Measurements from ENCODE around the gene PREX1.

Gene PREX1

DNA sequence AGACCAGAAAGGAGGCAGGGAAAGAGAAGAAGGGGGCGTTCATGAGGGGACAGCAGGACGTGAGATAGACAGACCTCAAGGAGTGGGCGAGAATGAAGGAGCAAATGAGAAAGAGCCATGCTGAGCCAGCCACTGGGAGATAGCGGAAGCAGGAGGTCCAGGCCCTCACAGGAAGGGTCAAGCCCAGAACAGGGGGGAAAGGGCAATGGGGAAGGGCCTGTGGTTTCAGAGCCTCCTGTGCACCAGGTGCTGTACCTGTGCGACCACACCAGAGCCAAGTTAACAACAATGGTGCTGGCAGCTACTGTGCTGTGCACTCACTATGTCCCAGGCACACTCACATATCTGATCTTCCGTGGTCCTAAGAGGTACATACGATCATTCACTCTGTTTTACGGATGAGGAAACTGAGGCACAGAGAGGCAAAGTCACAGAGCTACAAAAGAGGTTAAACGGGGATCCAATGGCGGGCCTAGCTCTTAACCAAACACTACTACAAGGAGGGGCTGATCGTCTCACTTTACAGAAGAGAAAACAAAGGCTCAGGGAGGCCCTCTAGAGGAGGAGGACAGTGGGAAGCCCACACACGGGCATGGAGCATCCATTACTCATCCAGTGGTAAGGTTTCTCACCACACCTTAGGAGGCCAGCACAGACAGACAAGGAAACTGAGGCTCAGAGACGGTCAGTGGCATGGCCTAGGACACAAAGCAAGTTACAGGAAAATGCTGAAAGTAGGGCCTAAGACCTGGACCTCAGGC, 129.1 kb downstream of the PREX1 start:
- no peak for DNase-seq

DNA sequence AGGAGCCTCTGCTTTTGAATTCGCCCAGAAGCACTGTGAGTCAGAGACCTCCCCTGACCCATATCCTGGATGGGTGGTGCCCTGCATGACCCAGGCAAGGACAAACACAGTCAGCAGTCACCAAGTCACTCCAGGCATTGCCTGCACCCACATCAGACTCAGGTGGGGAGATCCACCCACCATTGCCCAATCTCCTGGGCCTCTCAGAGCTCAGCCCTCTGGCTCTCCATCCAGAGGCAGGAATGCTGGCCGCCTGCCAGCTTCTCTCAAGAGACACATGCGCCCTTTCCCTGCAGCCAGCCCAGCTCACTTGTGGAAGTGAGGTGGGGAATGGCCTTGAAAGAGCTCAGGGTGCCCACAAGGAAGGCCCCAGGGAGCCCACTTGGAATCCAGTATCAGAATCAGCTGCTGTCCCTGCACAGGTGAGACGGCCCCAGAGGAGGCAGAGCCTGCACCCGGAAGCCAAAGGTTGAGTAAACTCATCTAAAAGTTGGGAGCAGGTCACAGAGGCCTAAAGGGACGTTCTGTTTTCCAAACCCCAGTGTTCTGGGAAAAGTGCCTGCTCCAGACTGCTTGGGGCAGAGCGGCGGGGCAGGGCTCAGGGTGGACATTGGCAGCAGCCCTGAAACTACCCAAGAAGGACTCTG, 129.8 kb downstream of the PREX1 start:
- peak in 6 of 14 donors; percentile 26 to 61 (median 50) for DNase-seq

- no peak for DNase-seq
Measured at GRCh38 chr20:48696671-48697070, 131.1 kb downstream of the PREX1 start.

DNA sequence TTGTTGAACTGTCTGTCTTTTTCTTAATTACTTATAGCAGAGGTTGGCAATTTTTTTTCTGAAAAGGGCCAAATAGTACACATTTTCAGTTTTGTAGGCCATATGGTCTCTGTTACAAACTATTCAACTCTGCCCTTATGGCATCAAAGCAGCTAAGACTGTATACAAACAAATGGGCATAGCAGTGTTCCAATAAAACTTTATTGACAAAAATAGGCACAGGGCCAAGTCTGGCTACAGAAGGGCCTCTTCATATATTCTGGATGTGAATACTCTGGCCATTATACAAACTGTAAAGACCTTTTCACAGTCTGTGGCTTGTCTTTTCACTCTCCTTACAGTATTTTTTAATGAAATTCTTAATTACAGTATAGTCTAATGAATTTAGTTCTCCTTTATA, 132.1 kb downstream of the PREX1 start:
- DNase-seq, result no peak

DNA sequence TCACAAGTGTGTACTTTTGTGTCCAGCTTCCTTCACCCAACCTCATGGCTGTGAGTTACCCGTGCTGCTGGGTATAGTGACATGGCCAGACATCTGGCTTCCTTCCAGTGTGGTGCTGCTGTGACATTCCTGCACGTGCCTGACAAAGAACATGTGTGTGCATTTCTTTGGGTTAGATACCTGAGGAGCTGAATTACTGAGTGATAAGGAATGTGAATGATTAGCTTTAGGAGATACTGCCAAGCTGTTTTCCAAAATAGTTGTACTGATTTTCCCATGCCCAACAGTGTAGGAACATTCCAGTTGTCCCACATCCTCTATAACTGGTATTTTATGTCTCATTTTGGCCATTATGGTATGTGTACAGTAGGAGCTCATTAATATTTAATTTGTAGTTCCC, 132.5 kb downstream of the PREX1 start:
- DNase-seq, result no peak

GRCh38 chr20:48694381-48694865, 133.4 kb downstream of the PREX1 start:
- DNase-seq, result no peak

DNA sequence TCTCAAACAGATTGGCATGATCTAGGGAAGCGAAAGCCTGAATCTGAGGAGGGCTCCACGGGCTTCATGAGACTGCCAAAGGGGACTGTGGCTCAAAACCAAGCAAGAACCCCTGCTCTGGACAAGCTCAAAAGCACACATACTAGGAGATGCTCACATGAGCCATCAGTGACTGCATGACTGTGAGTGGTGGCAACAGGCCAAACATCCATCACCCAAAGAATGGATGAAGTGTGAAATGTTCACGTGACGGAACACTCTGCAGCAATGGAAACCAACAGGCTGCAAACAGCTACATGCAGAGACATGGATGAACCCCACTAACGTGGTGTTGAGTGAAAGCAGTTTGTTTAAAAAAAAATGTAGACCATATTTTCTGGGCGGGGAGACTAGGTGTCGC, 136.3 kb downstream of the PREX1 start:
- DNase-seq, result peak in 3 of 14 donors; percentile 19 to 45 (median 39)

DNA sequence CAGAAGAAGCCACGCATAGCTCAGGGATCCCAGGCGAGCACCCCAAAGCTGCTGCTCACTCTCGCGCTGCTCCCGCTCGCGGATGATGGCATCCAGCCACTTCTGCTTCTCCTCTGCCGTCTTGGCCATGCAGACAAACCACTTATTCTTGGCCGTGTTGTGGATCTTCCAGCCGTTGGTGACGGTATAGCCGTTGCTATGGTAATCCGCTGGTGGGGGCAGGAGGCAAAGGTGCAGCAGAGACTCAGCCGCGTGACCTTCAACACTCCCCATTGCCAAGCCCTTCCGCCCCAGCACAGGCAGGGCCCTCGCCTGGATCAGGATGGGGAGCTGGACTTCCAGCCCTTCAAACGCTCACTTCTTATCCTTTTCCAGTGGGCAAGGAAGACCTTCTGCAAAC, 136.9 kb downstream of the PREX1 start:
- peak in 2 of 14 donors; percentile 34 to 40 for DNase-seq

- no peak for DNase-seq
Measured at GRCh38 chr20:48689874-48690571, 137.8 kb downstream of the PREX1 start.

DNA sequence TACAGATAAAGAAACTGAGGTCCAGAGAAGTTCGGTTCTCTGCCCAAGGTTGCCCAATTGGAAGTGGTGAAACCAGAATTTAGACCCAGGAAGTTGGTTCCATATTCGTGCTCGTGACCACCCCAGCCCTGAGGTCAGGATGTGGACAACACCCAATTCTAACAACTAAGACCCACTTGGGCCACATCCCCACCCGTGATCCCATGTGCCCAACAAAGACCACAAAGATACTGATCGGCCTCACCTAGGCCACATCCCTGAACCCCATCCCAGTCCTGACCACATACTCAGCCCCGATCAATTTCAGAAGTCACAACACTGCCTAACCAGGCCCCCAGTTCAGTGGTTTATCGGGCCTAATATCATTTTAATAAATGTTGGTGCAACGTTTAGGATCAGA, 138.4 kb downstream of the PREX1 start:
- DNase-seq, result no peak

- DNase-seq, result no peak
Measured at GRCh38 chr20:48688579-48688978, 139.2 kb downstream of the PREX1 start.

- no peak for DNase-seq
Measured at GRCh38 chr20:48687117-48687800, 140.5 kb downstream of the PREX1 start.

DNA sequence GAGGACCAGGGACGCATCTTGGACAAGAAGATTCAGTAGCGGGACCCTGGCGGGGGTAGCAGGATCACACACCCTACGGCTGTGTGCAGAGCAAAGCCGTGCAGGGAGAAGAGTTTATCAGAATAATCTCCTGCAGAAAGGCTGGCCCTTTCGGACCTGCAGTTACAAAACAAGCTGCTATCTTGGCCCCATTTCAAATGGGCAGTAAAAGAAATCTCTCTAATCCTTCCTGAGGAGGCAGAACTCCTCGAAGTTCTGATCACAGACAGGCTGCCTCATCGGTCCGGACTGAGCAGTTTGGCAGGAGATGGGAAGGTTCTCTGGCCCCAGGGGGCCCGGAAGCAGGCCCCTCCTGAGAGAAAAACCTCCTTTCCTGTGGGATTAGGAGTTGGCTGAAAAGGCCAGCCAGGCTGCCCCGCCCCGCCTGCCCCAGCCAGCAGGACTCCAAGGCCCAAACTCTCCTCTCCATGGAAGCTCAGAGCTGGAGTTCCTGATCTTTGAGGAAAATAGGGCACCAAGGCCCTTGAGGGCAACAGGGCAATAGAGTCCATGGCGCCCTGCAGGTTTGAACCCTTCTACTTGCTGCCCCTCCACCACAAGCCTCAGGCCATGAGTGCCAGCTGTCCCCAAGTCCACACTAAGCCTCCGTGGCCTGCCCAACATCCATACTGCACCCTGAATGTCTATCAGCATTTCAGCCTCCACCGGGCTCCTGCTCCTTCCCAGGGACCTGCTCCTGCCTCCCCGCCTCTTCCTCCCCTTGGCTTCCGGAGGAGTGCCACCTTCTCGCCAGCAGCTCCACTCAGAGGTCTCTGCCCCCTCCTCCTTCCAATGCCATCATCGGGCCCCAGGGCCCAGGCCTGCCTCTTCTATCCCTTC, 141.3 kb downstream of the PREX1 start:
- no peak for DNase-seq

DNA sequence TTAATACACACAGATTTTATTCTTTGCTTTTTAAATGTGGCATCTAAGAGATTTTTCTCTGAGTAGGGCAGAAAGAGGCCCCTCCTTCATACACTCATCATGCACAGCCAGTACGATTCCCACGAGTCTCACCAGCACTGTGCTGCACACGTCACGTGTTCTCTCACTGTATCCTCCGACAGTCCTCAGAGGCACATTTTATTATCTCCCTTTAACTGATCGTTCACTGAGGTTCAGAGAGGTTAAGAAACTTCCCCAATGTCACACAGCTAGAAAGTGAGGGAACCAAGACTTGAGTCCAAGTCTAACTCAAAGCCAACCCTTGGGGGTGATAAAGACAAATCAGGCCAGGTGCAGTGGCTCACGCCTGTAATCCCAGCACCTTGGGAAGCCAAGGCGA, 142.5 kb downstream of the PREX1 start:
- DNase-seq, result no peak

- no peak for DNase-seq
Measured at GRCh38 chr20:48684501-48685041, 143.2 kb downstream of the PREX1 start.

DNA sequence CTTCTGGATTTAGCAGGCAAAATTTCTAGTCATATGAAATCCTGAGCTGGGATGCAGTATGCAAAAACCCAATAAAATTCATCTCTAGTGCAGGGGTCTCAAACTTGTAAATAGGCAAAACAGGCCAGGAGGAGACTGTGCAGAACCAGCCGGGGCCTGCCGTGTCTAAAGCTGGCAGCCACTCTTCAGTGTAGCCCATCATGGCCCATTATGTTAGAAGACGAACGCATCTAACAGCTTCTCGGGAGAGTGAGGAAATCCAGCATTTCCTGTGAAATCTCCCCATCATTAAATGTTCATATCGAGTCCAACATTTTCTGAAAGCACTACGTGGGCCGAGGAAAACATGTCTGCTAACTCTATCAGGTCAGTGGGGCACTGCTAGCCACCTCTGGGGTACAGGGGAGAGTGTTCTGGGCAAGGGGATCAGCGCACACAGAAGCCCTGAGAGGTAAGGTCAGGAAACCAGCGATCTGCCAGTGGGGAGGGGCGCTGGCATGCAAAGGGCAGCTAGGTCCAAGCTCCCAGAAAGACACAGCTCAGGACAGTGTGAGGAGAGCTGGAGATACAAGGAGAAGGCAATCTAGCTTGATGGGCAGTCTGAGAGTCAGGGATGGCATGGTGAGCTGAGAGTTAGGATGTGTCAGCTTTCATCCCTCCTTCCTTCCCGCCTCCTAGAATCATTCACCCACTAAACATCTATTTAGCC, 144.2 kb downstream of the PREX1 start:
- no peak for DNase-seq

GRCh38 chr20:48682529-48683363, 145.1 kb downstream of the PREX1 start:
- peak in 7 of 14 donors; percentile 25 to 75 (median 35) for DNase-seq

GRCh38 chr20:48681873-48682426, 145.8 kb downstream of the PREX1 start:
- no peak for DNase-seq

- DNase-seq, result no peak
Measured at GRCh38 chr20:48681201-48681872, 146.5 kb downstream of the PREX1 start.
